T-helper 17 cell (primary cell): ENCODE measurements around the gene LST1. TPM values are rescaled to one million over a fixed set of nuclear protein-coding genes. Genes with fewer than 3 reads are reported as not detected.
A peak's percentile ranks its signal among the peaks of the same experiment; 100 is the strongest.
"Not testable (repeated sequence)": the region's sequence is repeated elsewhere in the genome, so short reads cannot be mapped to it uniquely, and the experiment has no call there.

Experiments used
- ATAC-seq: fragments of 150-1000 bp; cut with Tn5 transposase; 2 replicates; pipeline ENCODE4 v1.10.0; 2021; ENCODE audit warnings: mild to moderate bottlenecking, moderate library complexity
- DNase-seq, 3 donors: peaks; one replicate each; pipeline versions ENCODE4 v3.0.0 to v3.0.0-alpha.2; 2020 to 2021
- H3K9me3 ChIP-seq: one replicate; pipeline ENCODE4 v1.7.0; 2013; ENCODE audit warnings: low read length, mild to moderate bottlenecking; ENCODE audit not compliant: control insufficient read depth, poor library complexity, severe bottlenecking
- H3K27ac Mint-ChIP-seq: one replicate; pipeline ENCODE4 v1.8.0; 2022; ENCODE audit warnings: mild to moderate bottlenecking, moderate library complexity, mixed read lengths
- H3K27me3 Mint-ChIP-seq: one replicate; pipeline ENCODE4 v1.8.0; 2022; ENCODE audit warnings: mixed read lengths
- H3K36me3 Mint-ChIP-seq: one replicate; pipeline ENCODE4 v1.8.0; 2022; ENCODE audit warnings: low read depth, mixed read lengths
- H3K4me1 Mint-ChIP-seq: one replicate; pipeline ENCODE4 v1.8.0; 2022; ENCODE audit warnings: mild to moderate bottlenecking, mixed read lengths
- H3K4me3 Mint-ChIP-seq: one replicate; pipeline ENCODE4 v1.8.0; 2022; ENCODE audit warnings: mild to moderate bottlenecking, moderate library complexity, mixed read lengths
- total RNA-seq, 4 donors: library from RNA in 2 of 4; stranded (reverse) in 2 of 4; gene quantifications; one replicate each; pipeline ENCODE4 v1.2.3 and lab custom pipeline; 2022 to 2026

LST1 gene
- total RNA-seq, 2 donors from 2014 or later, result 30.6 to 42.6 TPM

GRCh38 chr6:31580438-31580740, 5.7 kb upstream of the LST1 start:
- H3K9me3 ChIP-seq, result no peaks in the 10 kb centered on the region
- ATAC-seq (no peak), DNase-seq (no peak)
- H3K36me3 Mint-ChIP-seq, result peaks cover 29% of the 10 kb centered on the region
- H3K4me1 Mint-ChIP-seq, result peaks cover 53% of the 10 kb centered on the region
- H3K27ac Mint-ChIP-seq, result peak overlapping the region; percentile 99
- H3K27me3 Mint-ChIP-seq, result no peaks in the 10 kb centered on the region
- peak overlapping the region; percentile 100 for H3K4me3 Mint-ChIP-seq

DNA sequence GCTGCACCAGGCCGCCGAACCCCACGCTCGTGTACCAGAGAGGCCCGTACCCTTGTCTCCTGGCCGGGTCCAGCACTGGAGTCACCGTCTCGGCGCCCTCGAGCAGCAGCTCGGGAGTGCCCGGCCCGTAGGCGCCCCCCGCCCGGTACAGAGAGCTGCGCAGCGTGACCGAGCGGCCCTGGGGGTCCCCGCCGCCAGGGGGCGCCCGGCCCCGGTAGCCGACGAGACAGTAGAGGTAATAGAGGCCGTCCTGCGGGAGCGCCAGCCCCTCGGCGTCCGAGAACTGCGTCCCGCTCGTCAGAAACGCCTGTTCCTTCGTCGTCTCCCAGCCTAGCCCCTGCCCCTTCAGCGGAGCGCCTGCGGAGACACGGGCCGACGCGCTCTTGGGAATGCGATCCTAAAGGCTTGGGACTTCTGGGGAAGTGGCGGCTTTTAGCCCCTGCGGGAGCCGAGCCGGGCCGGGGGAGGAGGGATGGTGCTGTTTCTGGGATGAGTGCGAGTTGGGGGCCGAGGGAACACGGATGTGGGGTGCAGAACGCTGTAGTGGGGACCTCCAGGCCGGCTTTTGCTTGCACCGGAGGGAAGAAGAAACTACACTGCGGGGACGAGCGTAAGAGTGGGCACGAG, 5.2 kb upstream of the LST1 start:
- peak; percentile 69 for ATAC-seq
- Mint-ChIP-seq H3K27me3 (no peaks in the 10 kb centered on the region), H3K4me1 (peaks cover 53% of the 10 kb centered on the region), H3K36me3 (peaks cover 24% of the 10 kb centered on the region), H3K4me3 (peak overlapping the region; percentile 100), H3K27ac (peak overlapping the region; percentile 99)
- no peaks in the 10 kb centered on the region for H3K9me3 ChIP-seq
- DNase-seq, result peak; percentile 80 to 91 (median 89)

- peaks cover 18% of the 10 kb centered on the region for H3K36me3 Mint-ChIP-seq
- no peak for ATAC-seq
- H3K4me3 Mint-ChIP-seq, result peak overlapping the region; percentile 100
- peak overlapping the region; percentile 99 for H3K27ac Mint-ChIP-seq
- H3K9me3 ChIP-seq, result no peaks in the 10 kb centered on the region
- H3K4me1 Mint-ChIP-seq, result peaks cover 51% of the 10 kb centered on the region
- DNase-seq, result no peak
- no peaks in the 10 kb centered on the region for H3K27me3 Mint-ChIP-seq
These were observed 4.4 kb upstream of the LST1 start for GRCh38 chr6:31581434-31582229.

DNA sequence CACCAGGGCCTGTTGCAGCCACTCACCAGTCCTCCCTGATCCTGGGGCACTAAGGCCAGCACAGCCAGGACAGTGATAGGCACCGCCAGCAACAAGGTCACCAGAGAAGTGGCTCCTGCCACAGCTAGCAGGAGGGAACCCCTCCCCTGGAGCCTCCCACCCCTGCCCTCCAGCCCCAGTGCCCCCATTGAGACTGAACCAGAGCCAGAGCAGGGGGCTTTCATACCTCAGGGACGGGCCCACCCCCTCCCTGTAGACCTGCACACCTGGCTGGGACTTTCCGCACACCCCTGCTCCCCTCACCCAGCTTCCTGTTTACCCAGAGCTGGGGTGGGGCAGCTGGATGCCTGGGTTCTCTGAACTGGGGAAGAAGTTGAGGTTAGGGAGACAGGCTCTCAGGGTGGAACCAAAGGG, 3.8 kb upstream of the LST1 start, which contains the start of gene LTB:
Gene LTB, minus strand, starts transcription at position 195 of the 414 bp plus-strand sequence. Its CDS starts 7 bp downstream, at position 188.
- Mint-ChIP-seq H3K27me3 (no peaks in the 10 kb centered on the region), H3K4me1 (peaks cover 52% of the 10 kb centered on the region), H3K27ac (peak within 1 kb of the TSS; percentile 99), H3K36me3 (peaks cover 14% of the 10 kb centered on the region), H3K4me3 (peak within 1 kb of the TSS; percentile 100)
- ATAC-seq (peak; percentile 71), DNase-seq (peak; percentile 57 to 71 (median 58))
- H3K9me3 ChIP-seq, result no peaks in the 10 kb centered on the region

GRCh38 chr6:31585491-31585890, 586 bp upstream of the LST1 start:
- no peaks in the 10 kb centered on the region for H3K27me3 Mint-ChIP-seq
- H3K36me3 Mint-ChIP-seq, result peaks cover 15% of the 10 kb centered on the region
- H3K4me3 Mint-ChIP-seq, result peak overlapping the region; percentile 88
- peak overlapping the region; percentile 92 for H3K27ac Mint-ChIP-seq
- ATAC-seq, result peak; percentile 24
- DNase-seq, result peak in 1 of 3 donors; percentile 27
- peaks cover 49% of the 10 kb centered on the region for H3K4me1 Mint-ChIP-seq
- H3K9me3 ChIP-seq, result no peaks in the 10 kb centered on the region

DNA sequence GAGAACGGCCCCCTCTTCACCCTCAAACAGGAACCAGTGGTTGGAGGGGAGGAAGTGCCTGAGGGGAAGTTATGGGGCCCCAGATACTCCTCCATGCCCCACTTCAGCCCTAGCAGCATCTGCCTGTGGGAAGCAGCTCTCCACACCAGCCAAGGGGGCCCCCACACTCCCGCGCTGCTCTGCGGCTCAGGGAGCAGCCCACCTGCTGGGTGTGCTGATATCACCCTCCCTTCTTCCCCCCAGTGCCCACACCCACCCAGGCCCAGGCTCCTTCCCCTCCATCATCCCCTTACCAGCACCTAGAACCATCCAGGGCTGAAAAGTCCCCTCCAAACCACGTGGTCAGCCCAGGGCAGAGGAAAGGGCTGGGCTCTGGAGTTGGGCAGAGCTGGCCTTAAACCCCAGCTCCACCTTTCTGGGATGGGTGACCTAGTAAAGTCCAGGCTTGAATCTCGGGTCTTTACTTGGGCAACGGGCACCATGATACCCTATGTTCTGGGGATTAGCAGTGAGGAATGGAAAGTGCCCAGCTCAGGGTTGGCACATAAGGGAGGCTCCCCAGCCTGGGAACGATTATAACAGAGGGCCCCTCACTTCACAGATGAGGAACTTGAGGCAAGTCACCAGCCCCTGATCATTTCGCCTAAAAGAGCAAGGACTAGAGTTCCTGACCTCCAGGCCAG, 663 bp downstream of the LST1 start:
- peaks cover 52% of the 10 kb centered on the region for H3K4me1 Mint-ChIP-seq
- peak; percentile 70 for ATAC-seq

GRCh38 chr6:31587791-31588777, 2.0 kb downstream of the LST1 start:
- DNase-seq (no peak), ATAC-seq (no peak)
- H3K9me3 ChIP-seq, result no peaks in the 10 kb centered on the region
- Mint-ChIP-seq H3K4me3 (peak overlapping the region; percentile 88), H3K27me3 (no peaks in the 10 kb centered on the region), H3K4me1 (peaks cover 54% of the 10 kb centered on the region), H3K27ac (peak overlapping the region; percentile 92), H3K36me3 (peaks cover 4% of the 10 kb centered on the region)

More for the DNA sequence above, 663 bp downstream of the LST1 start:
- H3K9me3 ChIP-seq, result no peaks in the 10 kb centered on the region
- Mint-ChIP-seq H3K36me3 (peaks cover 6% of the 10 kb centered on the region), H3K27ac (peak overlapping the region; percentile 92), H3K4me3 (peak overlapping the region; percentile 88), H3K27me3 (no peaks in the 10 kb centered on the region)
- DNase-seq, result peak in 1 of 3 donors; percentile 42

DNA sequence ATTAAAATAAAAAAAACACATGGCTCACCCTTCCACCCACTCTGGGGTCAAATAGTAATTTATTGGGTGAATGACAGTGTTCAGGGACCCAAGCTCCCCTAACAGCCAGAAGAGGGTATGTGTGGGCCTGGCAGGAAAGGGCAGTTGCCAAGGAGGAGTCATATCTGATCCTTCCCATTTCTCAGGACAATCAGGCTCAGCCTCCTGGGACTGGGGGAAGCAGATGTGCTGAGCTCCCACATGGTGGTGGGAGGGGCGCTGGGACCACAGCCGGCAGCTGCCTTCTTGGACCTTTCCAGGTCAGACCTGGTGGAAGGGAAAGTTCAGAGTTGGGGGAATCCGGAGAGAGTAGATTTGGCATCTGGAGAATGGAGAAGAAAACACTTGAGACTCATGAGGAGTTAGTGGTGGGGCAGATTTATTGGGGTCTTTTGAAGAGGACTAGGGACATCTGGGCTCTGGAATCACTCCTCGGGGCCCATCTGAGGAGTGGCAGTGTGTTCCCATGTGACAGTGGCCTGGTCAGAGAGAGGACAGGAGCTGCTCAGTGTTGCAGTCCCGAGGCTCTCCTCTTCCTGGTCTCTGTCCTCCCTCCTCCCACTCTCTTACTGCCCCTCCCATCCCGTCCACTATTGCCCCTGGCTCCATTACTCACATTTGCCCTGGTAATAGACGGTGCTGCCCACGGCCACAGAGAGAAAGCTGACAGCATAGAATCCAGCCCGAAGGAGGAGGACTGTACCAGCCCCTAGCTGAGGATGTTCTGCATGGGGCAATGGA, 3.0 kb downstream of the LST1 start:
- peaks cover 4% of the 10 kb centered on the region for H3K36me3 Mint-ChIP-seq
- peaks cover 52% of the 10 kb centered on the region for H3K4me1 Mint-ChIP-seq
- H3K9me3 ChIP-seq, result no peaks in the 10 kb centered on the region
- peak overlapping the region; percentile 64 for H3K4me3 Mint-ChIP-seq
- no peak for ATAC-seq
- no peaks in the 10 kb centered on the region for H3K27me3 Mint-ChIP-seq
- DNase-seq, result no peak
- H3K27ac Mint-ChIP-seq, result peak overlapping the region; percentile 92

- H3K4me1 Mint-ChIP-seq, result peaks cover 47% of the 10 kb centered on the region
- not testable (repeated sequence) for H3K9me3 ChIP-seq, H3K4me3 Mint-ChIP-seq, H3K36me3 Mint-ChIP-seq, DNase-seq, H3K27ac Mint-ChIP-seq, H3K27me3 Mint-ChIP-seq, ATAC-seq
These were observed 4.6 kb downstream of the LST1 start for GRCh38 chr6:31590691-31591090.

- ATAC-seq (peak; percentile 5), DNase-seq (no peak)
- H3K27ac Mint-ChIP-seq, result peak overlapping the region; percentile 75
These were observed 6.3 kb downstream of the LST1 start for GRCh38 chr6:31592396-31592771.

GRCh38 chr6:31597006-31597405, 10.9 kb downstream of the LST1 start:
- no peaks in the 10 kb centered on the region for H3K27me3 Mint-ChIP-seq
- peaks cover 27% of the 10 kb centered on the region for H3K4me1 Mint-ChIP-seq
- DNase-seq (peak in 1 of 3 donors; percentile 28), ATAC-seq (peak; percentile 83)
- no peak overlapping the region for H3K27ac Mint-ChIP-seq
- peak overlapping the region; percentile 58 for H3K4me3 Mint-ChIP-seq
- no peaks in the 10 kb centered on the region for H3K9me3 ChIP-seq
- H3K36me3 Mint-ChIP-seq, result no peaks in the 10 kb centered on the region

More at GRCh38 chr6:31592396-31592771, 6.3 kb downstream of the LST1 start:
- peak overlapping the region; percentile 71 for H3K4me3 Mint-ChIP-seq
- no peaks in the 10 kb centered on the region for H3K9me3 ChIP-seq
- H3K4me1 Mint-ChIP-seq, result peaks cover 39% of the 10 kb centered on the region
- H3K27me3 Mint-ChIP-seq, result no peaks in the 10 kb centered on the region
- peaks cover 4% of the 10 kb centered on the region for H3K36me3 Mint-ChIP-seq

DNA sequence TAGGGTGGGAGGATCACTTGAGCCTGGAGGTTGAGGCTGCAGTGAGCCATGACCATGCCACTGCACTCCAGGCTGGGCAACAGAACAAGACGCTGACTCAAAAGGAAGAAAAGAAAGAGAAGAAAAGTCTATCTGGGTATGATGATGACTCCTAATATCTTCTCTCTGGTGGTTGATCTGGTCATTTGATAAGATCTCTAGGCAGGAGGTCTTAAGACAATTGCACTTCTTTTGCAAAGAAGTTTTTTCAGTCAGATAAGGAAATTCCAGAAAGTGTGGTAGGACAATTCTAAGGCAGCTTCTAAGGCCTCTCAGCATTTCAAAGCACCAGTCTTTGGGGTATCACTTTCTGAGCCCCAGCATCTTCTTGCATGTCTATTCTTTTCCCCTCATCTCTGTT, 21.2 kb downstream of the LST1 start:
- Mint-ChIP-seq H3K4me1 (peaks cover 10% of the 10 kb centered on the region), H3K27ac (no peak overlapping the region), H3K36me3 (peaks cover 3% of the 10 kb centered on the region), H3K27me3 (peaks cover 5% of the 10 kb centered on the region), H3K4me3 (no peak overlapping the region)
- DNase-seq (no peak), ATAC-seq (no peak)
- no peaks in the 10 kb centered on the region for H3K9me3 ChIP-seq
